GM23338 (cell line): Measurements from ENCODE around the gene PARP1. TPM values are rescaled to one million over a fixed set of nuclear protein-coding genes. Genes with fewer than 3 reads are reported as not detected.

Source experiments
- ATAC-seq: fragments of 200-7000 bp; cut with Tn5 transposase; 3 replicates; pipeline ENCODE4 v1.9.1; 2020
- DNase-seq: peaks from one replicate; pipeline ENCODE4 v3.0.0-alpha.2; 2015; ENCODE audit warnings: low spot score
- H2AFZ ChIP-seq: fragments of 200-600 bp; sonication (generic); 2 replicates; pipeline ENCODE4 v1.8.0; 2016; ENCODE audit warnings: antibody characterized with exemption, mild to moderate bottlenecking, moderate library complexity
- H3F3A ChIP-seq: fragments of 200-600 bp; sonication (generic); replicated peaks from 2 replicates; pipeline ENCODE4 v1.8.0; 2017; ENCODE audit warnings: antibody characterized with exemption, mixed run types, low read depth
- H3K27ac ChIP-seq: fragments of 200-600 bp; sonication (generic); 2 replicates; pipeline ENCODE4 v1.6.1; 2016; ENCODE audit warnings: low read depth
- H3K27me3 ChIP-seq: fragments of 200-600 bp; sonication (generic); 2 replicates; pipeline ENCODE4 v1.8.0; 2016; ENCODE audit warnings: mild to moderate bottlenecking, mixed run types, moderate library complexity; ENCODE audit not compliant: insufficient read depth
- H3K36me3 ChIP-seq: fragments of 200-600 bp; sonication (generic); 2 replicates; pipeline ENCODE4 v1.8.0; 2016; ENCODE audit warnings: mild to moderate bottlenecking; ENCODE audit not compliant: insufficient read depth
- H3K4me1 ChIP-seq: fragments of 200-600 bp; sonication (generic); 2 replicates; pipeline ENCODE4 v1.8.0; 2016; ENCODE audit warnings: mild to moderate bottlenecking, moderate library complexity; ENCODE audit not compliant: insufficient read depth
- H3K4me2 ChIP-seq: fragments of 200-600 bp; sonication (generic); 2 replicates; pipeline ENCODE4 v1.7.1; 2017; ENCODE audit warnings: mixed run types
- H3K4me3 ChIP-seq: fragments of 200-600 bp; sonication (generic); 2 replicates; pipeline ENCODE4 v1.6.1; 2016; ENCODE audit warnings: mixed run types
- H3K79me2 ChIP-seq: fragments of 200-600 bp; sonication (generic); replicated peaks from 2 replicates; pipeline ENCODE4 v1.8.0; 2017; ENCODE audit warnings: mild to moderate bottlenecking; ENCODE audit not compliant: insufficient read depth
- H3K9me2 ChIP-seq: fragments of 200-600 bp; sonication (generic); 2 replicates; pipeline ENCODE4 v1.8.0; 2017; ENCODE audit not compliant: insufficient read depth
- H4K20me1 ChIP-seq: fragments of 200-600 bp; sonication (generic); replicated peaks from 2 replicates; pipeline ENCODE4 v1.8.0; 2017; ENCODE audit warnings: mild to moderate bottlenecking; ENCODE audit not compliant: insufficient read depth
- H3K27ac Mint-ChIP-seq: 2 replicates; pipeline ENCODE4 v1.8.0; 2020; ENCODE audit warnings: inconsistent platforms, mild to moderate bottlenecking, moderate library complexity, mixed read lengths
- H3K27me3 Mint-ChIP-seq: 3 replicates; pipeline ENCODE4 v1.8.0; 2022; ENCODE audit warnings: low read depth, mild to moderate bottlenecking, moderate library complexity, mixed read lengths, inconsistent platforms; ENCODE audit not compliant: insufficient read depth, poor library complexity
- H3K36me3 Mint-ChIP-seq: 3 replicates; pipeline ENCODE4 v1.8.0; 2021; ENCODE audit warnings: low read depth, mild to moderate bottlenecking, inconsistent platforms, moderate library complexity, mixed read lengths
- H3K4me1 Mint-ChIP-seq: 3 replicates; pipeline ENCODE4 v1.8.0; 2020; ENCODE audit warnings: mild to moderate bottlenecking, inconsistent platforms, mixed read lengths
- H3K4me3 Mint-ChIP-seq: 3 replicates; pipeline ENCODE4 v1.8.0; 2021; ENCODE audit warnings: moderate library complexity, mild to moderate bottlenecking, inconsistent platforms, mixed read lengths
- H3K9me3 Mint-ChIP-seq: 3 replicates; pipeline ENCODE4 v1.8.0; 2020; ENCODE audit warnings: moderate library complexity, mild to moderate bottlenecking, inconsistent platforms, mixed read lengths
- CREB1 ChIP-seq: fragments of 250-450 bp; sonication (Bioruptor Pico); IDR thresholded peaks from 2 replicates; pipeline ENCODE4 v1.5.0; 2020; ENCODE audit warnings: low read depth, mild to moderate bottlenecking, moderate library complexity
- EZH2 ChIP-seq: fragments of 200-600 bp; sonication (generic); IDR thresholded peaks from one replicate; pipeline ENCODE4 v1.8.0; 2017; ENCODE audit warnings: antibody characterized with exemption, mild to moderate bottlenecking, low read depth; ENCODE audit not compliant: unreplicated experiment
- NANOG ChIP-seq: IDR thresholded peaks from 2 replicates; pipeline ENCODE4 v1.6.1; 2016; ENCODE audit warnings: antibody characterized with exemption, borderline replicate concordance
- POLR2AphosphoS5 ChIP-seq: IDR thresholded peaks from 2 replicates; pipeline ENCODE4 v1.6.1; 2016; ENCODE audit warnings: antibody characterized with exemption, low read depth
- ZNF114 ChIP-seq: fragments of 250-450 bp; sonication (Bioruptor Pico); IDR thresholded peaks from 2 replicates; pipeline ENCODE4 v1.5.0; 2020; ENCODE audit warnings: mild to moderate bottlenecking, moderate library complexity
- polyA plus RNA-seq: library from polyadenylated mRNA; unstranded; fragments of >200 nt; fragmentation: Nextera tagmentation; extraction: Ambion mirVana; gene quantifications from 2 replicates; pipeline ENCODE4 v1.2.1, GENCODE V29; 2016
- total RNA-seq: library from RNA; depleted of rRNA; stranded (reverse); fragments of >200 nt; shearing (Covaris generic); gene quantifications from 2 replicates; pipeline ENCODE4 v1.2.3, GENCODE V29; 2014
- TF ChIP-seq, protein P1 (sequence below): IDR thresholded peaks from one replicate; pipeline ENCODE4 v1.6.1; 2018; ENCODE audit warnings: antibody characterized with exemption; ENCODE audit not compliant: unreplicated experiment
- TF ChIP-seq, protein P2 (sequence below): fragments of 250-450 bp; sonication (Bioruptor Pico); IDR thresholded peaks from 2 replicates; pipeline ENCODE4 v1.5.0; 2020; ENCODE audit warnings: mild to moderate bottlenecking, moderate library complexity
- TF ChIP-seq, protein P3 (sequence below), 2 experiments: fragments of 200-600 bp in 1 of 2; sonication (generic) in 1 of 2; conservative IDR thresholded peaks; 2 replicates each; pipeline versions ENCODE4 v1.5.1 to v1.6.1; 2016 to 2017; ENCODE audit warnings: antibody characterized with exemption in 2 of 2, low read depth in 2 of 2, mild to moderate bottlenecking in 2 of 2, moderate library complexity in 1 of 2

PARP1 gene
- total and polyA plus RNA-seq, 2 experiments from 2014 or later: 877 to 1,082 TPM

DNA sequence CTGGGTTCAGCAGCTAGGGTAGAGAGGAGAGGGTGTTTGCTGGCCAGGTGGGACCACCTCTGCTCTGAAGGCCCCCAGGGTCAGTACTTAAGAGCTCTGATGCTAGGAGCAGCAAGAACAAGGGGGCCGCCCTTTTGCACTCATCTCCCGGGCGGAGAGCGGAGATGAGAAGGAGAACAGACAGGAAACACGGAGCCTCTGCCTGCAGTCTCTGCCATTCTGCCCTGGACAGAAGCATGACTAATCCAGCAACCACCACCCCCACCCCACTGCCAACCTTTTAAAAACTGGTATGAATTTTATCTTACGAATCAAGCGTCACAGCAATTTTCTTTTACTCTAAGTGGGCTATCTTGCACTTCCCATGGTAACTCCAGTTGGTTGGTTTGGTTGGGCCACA is 34.5 kb downstream of the PARP1 start:
- peaks cover 39% of the 10 kb centered on the region for H3K79me2 ChIP-seq
- TF ChIP-seq CREB1: no peak
- TF ChIP-seq, protein P1, sequence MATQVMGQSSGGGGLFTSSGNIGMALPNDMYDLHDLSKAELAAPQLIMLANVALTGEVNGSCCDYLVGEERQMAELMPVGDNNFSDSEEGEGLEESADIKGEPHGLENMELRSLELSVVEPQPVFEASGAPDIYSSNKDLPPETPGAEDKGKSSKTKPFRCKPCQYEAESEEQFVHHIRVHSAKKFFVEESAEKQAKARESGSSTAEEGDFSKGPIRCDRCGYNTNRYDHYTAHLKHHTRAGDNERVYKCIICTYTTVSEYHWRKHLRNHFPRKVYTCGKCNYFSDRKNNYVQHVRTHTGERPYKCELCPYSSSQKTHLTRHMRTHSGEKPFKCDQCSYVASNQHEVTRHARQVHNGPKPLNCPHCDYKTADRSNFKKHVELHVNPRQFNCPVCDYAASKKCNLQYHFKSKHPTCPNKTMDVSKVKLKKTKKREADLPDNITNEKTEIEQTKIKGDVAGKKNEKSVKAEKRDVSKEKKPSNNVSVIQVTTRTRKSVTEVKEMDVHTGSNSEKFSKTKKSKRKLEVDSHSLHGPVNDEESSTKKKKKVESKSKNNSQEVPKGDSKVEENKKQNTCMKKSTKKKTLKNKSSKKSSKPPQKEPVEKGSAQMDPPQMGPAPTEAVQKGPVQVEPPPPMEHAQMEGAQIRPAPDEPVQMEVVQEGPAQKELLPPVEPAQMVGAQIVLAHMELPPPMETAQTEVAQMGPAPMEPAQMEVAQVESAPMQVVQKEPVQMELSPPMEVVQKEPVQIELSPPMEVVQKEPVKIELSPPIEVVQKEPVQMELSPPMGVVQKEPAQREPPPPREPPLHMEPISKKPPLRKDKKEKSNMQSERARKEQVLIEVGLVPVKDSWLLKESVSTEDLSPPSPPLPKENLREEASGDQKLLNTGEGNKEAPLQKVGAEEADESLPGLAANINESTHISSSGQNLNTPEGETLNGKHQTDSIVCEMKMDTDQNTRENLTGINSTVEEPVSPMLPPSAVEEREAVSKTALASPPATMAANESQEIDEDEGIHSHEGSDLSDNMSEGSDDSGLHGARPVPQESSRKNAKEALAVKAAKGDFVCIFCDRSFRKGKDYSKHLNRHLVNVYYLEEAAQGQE: no peak
- TF ChIP-seq POLR2AphosphoS5: no peak
- TF ChIP-seq, protein P2, sequence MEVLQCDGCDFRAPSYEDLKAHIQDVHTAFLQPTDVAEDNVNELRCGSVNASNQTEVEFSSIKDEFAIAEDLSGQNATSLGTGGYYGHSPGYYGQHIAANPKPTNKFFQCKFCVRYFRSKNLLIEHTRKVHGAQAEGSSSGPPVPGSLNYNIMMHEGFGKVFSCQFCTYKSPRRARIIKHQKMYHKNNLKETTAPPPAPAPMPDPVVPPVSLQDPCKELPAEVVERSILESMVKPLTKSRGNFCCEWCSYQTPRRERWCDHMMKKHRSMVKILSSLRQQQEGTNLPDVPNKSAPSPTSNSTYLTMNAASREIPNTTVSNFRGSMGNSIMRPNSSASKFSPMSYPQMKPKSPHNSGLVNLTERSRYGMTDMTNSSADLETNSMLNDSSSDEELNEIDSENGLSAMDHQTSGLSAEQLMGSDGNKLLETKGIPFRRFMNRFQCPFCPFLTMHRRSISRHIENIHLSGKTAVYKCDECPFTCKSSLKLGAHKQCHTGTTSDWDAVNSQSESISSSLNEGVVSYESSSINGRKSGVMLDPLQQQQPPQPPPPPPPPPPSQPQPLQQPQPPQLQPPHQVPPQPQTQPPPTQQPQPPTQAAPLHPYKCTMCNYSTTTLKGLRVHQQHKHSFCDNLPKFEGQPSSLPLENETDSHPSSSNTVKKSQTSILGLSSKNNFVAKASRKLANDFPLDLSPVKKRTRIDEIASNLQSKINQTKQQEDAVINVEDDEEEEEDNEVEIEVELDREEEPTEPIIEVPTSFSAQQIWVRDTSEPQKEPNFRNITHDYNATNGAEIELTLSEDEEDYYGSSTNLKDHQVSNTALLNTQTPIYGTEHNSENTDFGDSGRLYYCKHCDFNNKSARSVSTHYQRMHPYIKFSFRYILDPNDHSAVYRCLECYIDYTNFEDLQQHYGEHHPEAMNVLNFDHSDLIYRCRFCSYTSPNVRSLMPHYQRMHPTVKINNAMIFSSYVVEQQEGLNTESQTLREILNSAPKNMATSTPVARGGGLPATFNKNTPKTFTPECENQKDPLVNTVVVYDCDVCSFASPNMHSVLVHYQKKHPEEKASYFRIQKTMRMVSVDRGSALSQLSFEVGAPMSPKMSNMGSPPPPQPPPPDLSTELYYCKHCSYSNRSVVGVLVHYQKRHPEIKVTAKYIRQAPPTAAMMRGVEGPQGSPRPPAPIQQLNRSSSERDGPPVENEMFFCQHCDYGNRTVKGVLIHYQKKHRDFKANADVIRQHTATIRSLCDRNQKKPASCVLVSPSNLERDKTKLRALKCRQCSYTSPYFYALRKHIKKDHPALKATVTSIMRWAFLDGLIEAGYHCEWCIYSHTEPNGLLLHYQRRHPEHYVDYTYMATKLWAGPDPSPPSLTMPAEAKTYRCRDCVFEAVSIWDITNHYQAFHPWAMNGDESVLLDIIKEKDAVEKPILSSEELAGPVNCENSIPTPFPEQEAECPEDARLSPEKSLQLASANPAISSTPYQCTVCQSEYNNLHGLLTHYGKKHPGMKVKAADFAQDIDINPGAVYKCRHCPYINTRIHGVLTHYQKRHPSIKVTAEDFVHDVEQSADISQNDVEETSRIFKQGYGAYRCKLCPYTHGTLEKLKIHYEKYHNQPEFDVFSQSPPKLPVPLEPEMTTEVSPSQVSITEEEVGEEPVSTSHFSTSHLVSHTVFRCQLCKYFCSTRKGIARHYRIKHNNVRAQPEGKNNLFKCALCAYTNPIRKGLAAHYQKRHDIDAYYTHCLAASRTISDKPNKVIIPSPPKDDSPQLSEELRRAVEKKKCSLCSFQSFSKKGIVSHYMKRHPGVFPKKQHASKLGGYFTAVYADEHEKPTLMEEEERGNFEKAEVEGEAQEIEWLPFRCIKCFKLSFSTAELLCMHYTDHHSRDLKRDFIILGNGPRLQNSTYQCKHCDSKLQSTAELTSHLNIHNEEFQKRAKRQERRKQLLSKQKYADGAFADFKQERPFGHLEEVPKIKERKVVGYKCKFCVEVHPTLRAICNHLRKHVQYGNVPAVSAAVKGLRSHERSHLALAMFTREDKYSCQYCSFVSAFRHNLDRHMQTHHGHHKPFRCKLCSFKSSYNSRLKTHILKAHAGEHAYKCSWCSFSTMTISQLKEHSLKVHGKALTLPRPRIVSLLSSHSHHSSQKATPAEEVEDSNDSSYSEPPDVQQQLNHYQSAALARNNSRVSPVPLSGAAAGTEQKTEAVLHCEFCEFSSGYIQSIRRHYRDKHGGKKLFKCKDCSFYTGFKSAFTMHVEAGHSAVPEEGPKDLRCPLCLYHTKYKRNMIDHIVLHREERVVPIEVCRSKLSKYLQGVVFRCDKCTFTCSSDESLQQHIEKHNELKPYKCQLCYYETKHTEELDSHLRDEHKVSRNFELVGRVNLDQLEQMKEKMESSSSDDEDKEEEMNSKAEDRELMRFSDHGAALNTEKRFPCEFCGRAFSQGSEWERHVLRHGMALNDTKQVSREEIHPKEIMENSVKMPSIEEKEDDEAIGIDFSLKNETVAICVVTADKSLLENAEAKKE (CRISPR knock-in tag): no peak
- TF ChIP-seq NANOG: no peak
- TF ChIP-seq, protein P3, sequence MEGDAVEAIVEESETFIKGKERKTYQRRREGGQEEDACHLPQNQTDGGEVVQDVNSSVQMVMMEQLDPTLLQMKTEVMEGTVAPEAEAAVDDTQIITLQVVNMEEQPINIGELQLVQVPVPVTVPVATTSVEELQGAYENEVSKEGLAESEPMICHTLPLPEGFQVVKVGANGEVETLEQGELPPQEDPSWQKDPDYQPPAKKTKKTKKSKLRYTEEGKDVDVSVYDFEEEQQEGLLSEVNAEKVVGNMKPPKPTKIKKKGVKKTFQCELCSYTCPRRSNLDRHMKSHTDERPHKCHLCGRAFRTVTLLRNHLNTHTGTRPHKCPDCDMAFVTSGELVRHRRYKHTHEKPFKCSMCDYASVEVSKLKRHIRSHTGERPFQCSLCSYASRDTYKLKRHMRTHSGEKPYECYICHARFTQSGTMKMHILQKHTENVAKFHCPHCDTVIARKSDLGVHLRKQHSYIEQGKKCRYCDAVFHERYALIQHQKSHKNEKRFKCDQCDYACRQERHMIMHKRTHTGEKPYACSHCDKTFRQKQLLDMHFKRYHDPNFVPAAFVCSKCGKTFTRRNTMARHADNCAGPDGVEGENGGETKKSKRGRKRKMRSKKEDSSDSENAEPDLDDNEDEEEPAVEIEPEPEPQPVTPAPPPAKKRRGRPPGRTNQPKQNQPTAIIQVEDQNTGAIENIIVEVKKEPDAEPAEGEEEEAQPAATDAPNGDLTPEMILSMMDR (conservative IDR thresholded peaks at IDR 0.05; ENCODE audit: low read depth in 2 of 2): no peak
- no peak for TF ChIP-seq EZH2
- no peak for TF ChIP-seq ZNF114 (CRISPR knock-in tag)
- H3K4me1 Mint-ChIP-seq: no peaks in the 10 kb centered on the region
- H3F3A ChIP-seq: peaks cover 3% of the 10 kb centered on the region; the same call in 1 of the 2 replicates
- no peak overlapping the region for H3K4me3 ChIP-seq
- peaks cover 99% of the 10 kb centered on the region for H3K36me3 Mint-ChIP-seq
- DNase-seq: no peak
- H3K4me3 Mint-ChIP-seq: no peak overlapping the region
- peaks cover 70% of the 10 kb centered on the region for H3K36me3 ChIP-seq
- no peaks in the 10 kb centered on the region for H3K9me3 Mint-ChIP-seq
- no peak overlapping the region for H2AFZ ChIP-seq
- no peaks in the 10 kb centered on the region for H3K4me1 ChIP-seq
- H3K27ac Mint-ChIP-seq: no peak overlapping the region
- no peak overlapping the region for H3K4me2 ChIP-seq
- H4K20me1 ChIP-seq: peaks cover 42% of the 10 kb centered on the region
- H3K9me2 ChIP-seq: no peaks in the 10 kb centered on the region
- H3K27me3 Mint-ChIP-seq: peaks cover 4% of the 10 kb centered on the region
- H3K27me3 ChIP-seq: no peaks in the 10 kb centered on the region
- no peak overlapping the region for H3K27ac ChIP-seq
- ATAC-seq: no peak
